Neural cell (in vitro differentiated cells): Measurements from ENCODE around the gene LTK. TPM values are rescaled to one million over a fixed set of nuclear protein-coding genes. Genes with fewer than 3 reads are reported as not detected.

Experiments used
- H2AFZ ChIP-seq: fragments of 200-600, 300-800 bp; sonication (generic), shearing (Covaris generic); 2 replicates; pipeline ENCODE4 v1.6.0; 2014; ENCODE audit warnings: low read depth, mild to moderate bottlenecking, antibody characterized with exemption, low read length, moderate library complexity
- H3F3A ChIP-seq: fragments of 200-600 bp; shearing (Covaris generic); 2 replicates; pipeline ENCODE4 v1.6.1; 2016; ENCODE audit warnings: mild to moderate bottlenecking, moderate library complexity, mixed read lengths, antibody characterized with exemption, low read length; ENCODE audit not compliant: insufficient read depth, poor library complexity, severe bottlenecking
- H3K27ac ChIP-seq: fragments of 200-600, 300-800 bp; sonication (generic), shearing (Covaris generic); 2 replicates; pipeline ENCODE4 v1.5.1; 2014; ENCODE audit warnings: mild to moderate bottlenecking, low read length, moderate library complexity
- H3K27me3 ChIP-seq: fragments of 300-800, 200-600 bp; sonication (generic), shearing (Covaris generic); 2 replicates; pipeline ENCODE4 v1.6.0; 2014; ENCODE audit warnings: mild to moderate bottlenecking, low read depth, low read length, moderate library complexity; ENCODE audit not compliant: insufficient read depth
- H3K36me3 ChIP-seq: fragments of 300-800, 200-600 bp; sonication (generic), shearing (Covaris generic); 2 replicates; pipeline ENCODE4 v1.5.1; 2014; ENCODE audit warnings: mild to moderate bottlenecking, antibody characterized with exemption, low read length, moderate library complexity; ENCODE audit not compliant: insufficient read depth
- H3K4me2 ChIP-seq: fragments of 300-800, 200-600 bp; sonication (generic), shearing (Covaris generic); 2 replicates; pipeline ENCODE4 v1.6.0; 2014; ENCODE audit warnings: mild to moderate bottlenecking, low read length
- H3K4me3 ChIP-seq: fragments of 300-800, 200-600 bp; sonication (generic), shearing (Covaris generic); 2 replicates; pipeline ENCODE4 v1.5.1; 2014; ENCODE audit warnings: mild to moderate bottlenecking, low read length, moderate library complexity
- H3K79me2 ChIP-seq: fragments of 200-600 bp; shearing (Covaris generic); replicated peaks from 2 replicates; pipeline ENCODE4 v1.6.0; 2014; ENCODE audit warnings: mild to moderate bottlenecking, low read length, moderate library complexity; ENCODE audit not compliant: insufficient read depth
- H3K9ac ChIP-seq: fragments of 300-800, 200-600 bp; sonication (generic), shearing (Covaris generic); 2 replicates; pipeline ENCODE4 v1.6.1; 2016; ENCODE audit warnings: mild to moderate bottlenecking, low read length, mixed read lengths
- H3K9me2 ChIP-seq: fragments of 200-600 bp; shearing (Covaris generic); 2 replicates; pipeline ENCODE4 v1.6.1; 2016; ENCODE audit warnings: mild to moderate bottlenecking, low read length, mixed read lengths; ENCODE audit not compliant: insufficient read depth
- H3K9me3 ChIP-seq: fragments of 200-600, 300-800 bp; sonication (generic), shearing (Covaris generic); 2 replicates; pipeline ENCODE4 v1.6.1; 2016; ENCODE audit warnings: mild to moderate bottlenecking, mixed run types, low read length, moderate library complexity, mixed read lengths
- H4K20me1 ChIP-seq: fragments of 200-600 bp; shearing (Covaris generic); 2 replicates; pipeline ENCODE4 v1.6.1; 2016; ENCODE audit warnings: mild to moderate bottlenecking, mixed run types; ENCODE audit not compliant: insufficient read depth
- EP300 ChIP-seq: fragments of 450-650 bp; conservative IDR thresholded peaks from 2 replicates; pipeline ENCODE4 v1.6.1; 2014; ENCODE audit warnings: antibody characterized with exemption, mild to moderate bottlenecking, moderate library complexity; ENCODE audit not compliant: poor library complexity, severe bottlenecking
- EZH2 ChIP-seq: fragments of 200-600, 300-800 bp; shearing (Covaris generic), sonication (generic); IDR thresholded peaks from 2 replicates; pipeline ENCODE4 v1.6.1; 2014; ENCODE audit warnings: antibody characterized with exemption, low read length, borderline replicate concordance, mild to moderate bottlenecking; ENCODE audit not compliant: insufficient read depth, poor library complexity, severe bottlenecking
- MXI1 ChIP-seq: fragments of 450-650 bp; conservative IDR thresholded peaks from 2 replicates; pipeline ENCODE4 v1.6.1; 2014; ENCODE audit warnings: antibody characterized with exemption, mild to moderate bottlenecking; ENCODE audit not compliant: poor library complexity, severe bottlenecking
- POLR2AphosphoS5 ChIP-seq: IDR thresholded peaks from 2 replicates; pipeline ENCODE4 v1.6.1; 2012
- RAD21 ChIP-seq: fragments of 450-650 bp; conservative IDR thresholded peaks from 2 replicates; pipeline ENCODE4 v1.6.1; 2014; ENCODE audit warnings: antibody characterized with exemption, mild to moderate bottlenecking, moderate library complexity
- SMC3 ChIP-seq: fragments of 450-650 bp; conservative IDR thresholded peaks from 2 replicates; pipeline ENCODE4 v1.6.1; 2014; ENCODE audit warnings: antibody characterized with exemption, mild to moderate bottlenecking, moderate library complexity; ENCODE audit not compliant: poor library complexity
- TAF1 ChIP-seq: IDR thresholded peaks from 2 replicates; pipeline ENCODE4 v1.6.1; 2012; ENCODE audit warnings: low read depth
- polyA plus RNA-seq: library from polyadenylated mRNA; depleted of rRNA; stranded (reverse); fragments of >200 nt; gene quantifications from 2 replicates; pipeline ENCODE4 v1.2.3, GENCODE V29; 2014
- TF ChIP-seq, protein P1 (sequence below): IDR thresholded peaks from 2 replicates; pipeline ENCODE4 v1.6.1; 2012; ENCODE audit warnings: borderline replicate concordance
- TF ChIP-seq, protein P2 (sequence below): fragments of 450-650 bp; IDR thresholded peaks from 2 replicates; pipeline ENCODE4 v1.5.1; 2014; ENCODE audit warnings: antibody characterized with exemption, mild to moderate bottlenecking, moderate library complexity; ENCODE audit not compliant: poor library complexity, severe bottlenecking

Gene LTK
- polyA plus RNA-seq, 1 donor from 2014 or later: 0.28 TPM

DNA sequence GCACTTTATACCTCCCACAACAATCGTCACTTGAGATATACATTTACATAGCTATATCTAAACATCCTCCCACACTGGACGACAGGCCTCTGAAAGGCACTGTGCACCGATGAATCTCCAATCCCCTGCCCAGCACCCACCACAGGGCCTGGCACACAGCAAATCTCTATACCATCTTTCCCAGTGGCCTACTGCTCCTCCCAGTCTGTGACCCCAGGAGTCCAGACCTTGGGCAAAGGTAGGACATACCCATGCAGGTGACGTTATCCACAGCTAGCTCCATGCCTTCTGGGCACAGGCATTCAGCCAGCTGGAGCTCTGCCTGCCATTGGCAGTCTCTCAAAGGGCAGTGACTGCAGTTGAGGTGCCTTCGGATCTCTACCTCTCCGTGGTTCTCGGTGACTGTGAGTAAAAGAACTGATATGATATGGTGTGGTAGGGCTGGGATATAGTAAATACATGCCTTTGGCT, 5.8 kb downstream of the LTK start:
- Histone ChIP-seq H3K36me3 (no peaks in the 10 kb centered on the region), H3K9ac (no peak overlapping the region), H3F3A (no peaks in the 10 kb centered on the region), H2AFZ (no peak overlapping the region), H4K20me1 (no peaks in the 10 kb centered on the region), H3K79me2 (no peaks in the 10 kb centered on the region), H3K27me3 (peaks cover 88% of the 10 kb centered on the region), H3K27ac (no peak overlapping the region), H3K4me2 (no peak overlapping the region), H3K9me3 (no peaks in the 10 kb centered on the region), H3K9me2 (no peaks in the 10 kb centered on the region), H3K4me3 (no peak overlapping the region)
- TF ChIP-seq EZH2 (no peak), POLR2AphosphoS5 (no peak), MXI1 (no peak), TAF1 (no peak), SMC3 (no peak), RAD21 (no peak), EP300 (no peak)
- TF ChIP-seq, protein P1, sequence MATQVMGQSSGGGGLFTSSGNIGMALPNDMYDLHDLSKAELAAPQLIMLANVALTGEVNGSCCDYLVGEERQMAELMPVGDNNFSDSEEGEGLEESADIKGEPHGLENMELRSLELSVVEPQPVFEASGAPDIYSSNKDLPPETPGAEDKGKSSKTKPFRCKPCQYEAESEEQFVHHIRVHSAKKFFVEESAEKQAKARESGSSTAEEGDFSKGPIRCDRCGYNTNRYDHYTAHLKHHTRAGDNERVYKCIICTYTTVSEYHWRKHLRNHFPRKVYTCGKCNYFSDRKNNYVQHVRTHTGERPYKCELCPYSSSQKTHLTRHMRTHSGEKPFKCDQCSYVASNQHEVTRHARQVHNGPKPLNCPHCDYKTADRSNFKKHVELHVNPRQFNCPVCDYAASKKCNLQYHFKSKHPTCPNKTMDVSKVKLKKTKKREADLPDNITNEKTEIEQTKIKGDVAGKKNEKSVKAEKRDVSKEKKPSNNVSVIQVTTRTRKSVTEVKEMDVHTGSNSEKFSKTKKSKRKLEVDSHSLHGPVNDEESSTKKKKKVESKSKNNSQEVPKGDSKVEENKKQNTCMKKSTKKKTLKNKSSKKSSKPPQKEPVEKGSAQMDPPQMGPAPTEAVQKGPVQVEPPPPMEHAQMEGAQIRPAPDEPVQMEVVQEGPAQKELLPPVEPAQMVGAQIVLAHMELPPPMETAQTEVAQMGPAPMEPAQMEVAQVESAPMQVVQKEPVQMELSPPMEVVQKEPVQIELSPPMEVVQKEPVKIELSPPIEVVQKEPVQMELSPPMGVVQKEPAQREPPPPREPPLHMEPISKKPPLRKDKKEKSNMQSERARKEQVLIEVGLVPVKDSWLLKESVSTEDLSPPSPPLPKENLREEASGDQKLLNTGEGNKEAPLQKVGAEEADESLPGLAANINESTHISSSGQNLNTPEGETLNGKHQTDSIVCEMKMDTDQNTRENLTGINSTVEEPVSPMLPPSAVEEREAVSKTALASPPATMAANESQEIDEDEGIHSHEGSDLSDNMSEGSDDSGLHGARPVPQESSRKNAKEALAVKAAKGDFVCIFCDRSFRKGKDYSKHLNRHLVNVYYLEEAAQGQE: no peak
- TF ChIP-seq, protein P2, sequence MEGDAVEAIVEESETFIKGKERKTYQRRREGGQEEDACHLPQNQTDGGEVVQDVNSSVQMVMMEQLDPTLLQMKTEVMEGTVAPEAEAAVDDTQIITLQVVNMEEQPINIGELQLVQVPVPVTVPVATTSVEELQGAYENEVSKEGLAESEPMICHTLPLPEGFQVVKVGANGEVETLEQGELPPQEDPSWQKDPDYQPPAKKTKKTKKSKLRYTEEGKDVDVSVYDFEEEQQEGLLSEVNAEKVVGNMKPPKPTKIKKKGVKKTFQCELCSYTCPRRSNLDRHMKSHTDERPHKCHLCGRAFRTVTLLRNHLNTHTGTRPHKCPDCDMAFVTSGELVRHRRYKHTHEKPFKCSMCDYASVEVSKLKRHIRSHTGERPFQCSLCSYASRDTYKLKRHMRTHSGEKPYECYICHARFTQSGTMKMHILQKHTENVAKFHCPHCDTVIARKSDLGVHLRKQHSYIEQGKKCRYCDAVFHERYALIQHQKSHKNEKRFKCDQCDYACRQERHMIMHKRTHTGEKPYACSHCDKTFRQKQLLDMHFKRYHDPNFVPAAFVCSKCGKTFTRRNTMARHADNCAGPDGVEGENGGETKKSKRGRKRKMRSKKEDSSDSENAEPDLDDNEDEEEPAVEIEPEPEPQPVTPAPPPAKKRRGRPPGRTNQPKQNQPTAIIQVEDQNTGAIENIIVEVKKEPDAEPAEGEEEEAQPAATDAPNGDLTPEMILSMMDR: no peak

DNA sequence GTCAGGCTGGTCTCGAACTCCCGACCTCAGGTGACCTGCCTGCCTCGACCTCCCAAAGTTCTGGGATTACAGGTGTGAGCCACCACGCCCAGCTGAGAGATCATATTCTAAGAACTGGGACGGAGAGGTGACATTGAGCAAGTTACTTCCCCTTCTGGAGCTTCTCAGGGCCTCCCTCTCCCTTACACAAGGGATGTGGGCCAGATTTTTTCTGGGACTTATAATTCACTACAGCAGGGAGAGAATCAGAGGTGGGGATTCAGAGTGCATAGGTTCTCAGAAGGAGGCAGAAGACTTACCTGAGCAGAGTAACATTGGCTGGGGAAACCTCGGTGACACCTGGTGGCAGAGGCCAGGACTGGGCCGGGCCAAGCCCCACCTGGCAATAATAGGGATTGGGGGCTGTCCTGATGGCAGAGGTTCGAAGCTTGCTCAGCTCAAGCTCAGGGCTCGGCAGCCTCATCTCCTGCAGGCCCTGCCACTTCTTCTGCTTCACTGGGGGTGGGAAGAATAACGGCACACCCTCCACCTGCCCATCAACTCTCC, 6.8 kb downstream of the LTK start:
- no peaks in the 10 kb centered on the region for H3K9me2 ChIP-seq
- H3K9ac ChIP-seq: no peak overlapping the region
- TF ChIP-seq, protein P2: no peak
- TF ChIP-seq EP300 (no peak), TAF1 (no peak), MXI1 (no peak), POLR2AphosphoS5 (no peak), EZH2 (no peak), SMC3 (no peak), RAD21 (no peak)
- TF ChIP-seq, protein P1: no peak
- H3K27ac ChIP-seq: no peak overlapping the region
- no peak overlapping the region for H2AFZ ChIP-seq
- H3K4me2 ChIP-seq: no peak overlapping the region
- no peak overlapping the region for H3K4me3 ChIP-seq
- H4K20me1 ChIP-seq: no peaks in the 10 kb centered on the region
- H3K27me3 ChIP-seq: peaks cover 88% of the 10 kb centered on the region
- no peaks in the 10 kb centered on the region for H3K9me3 ChIP-seq
- no peaks in the 10 kb centered on the region for H3K79me2 ChIP-seq
- no peaks in the 10 kb centered on the region for H3F3A ChIP-seq
- no peaks in the 10 kb centered on the region for H3K36me3 ChIP-seq
